GM19397 (cell line): ENCODE results near the gene GEMIN7.
A peak's percentile ranks its signal among the peaks of the same experiment; 100 is the strongest.

ENCODE experiments used
- ATAC-seq: cut with Tn5 transposase; IDR thresholded peaks from one replicate; pipeline ENCODE4 v1.9.1; 2021; ENCODE audit warnings: mild to moderate bottlenecking, moderate library complexity; ENCODE audit not compliant: unreplicated experiment

The GEMIN7 gene

DNA sequence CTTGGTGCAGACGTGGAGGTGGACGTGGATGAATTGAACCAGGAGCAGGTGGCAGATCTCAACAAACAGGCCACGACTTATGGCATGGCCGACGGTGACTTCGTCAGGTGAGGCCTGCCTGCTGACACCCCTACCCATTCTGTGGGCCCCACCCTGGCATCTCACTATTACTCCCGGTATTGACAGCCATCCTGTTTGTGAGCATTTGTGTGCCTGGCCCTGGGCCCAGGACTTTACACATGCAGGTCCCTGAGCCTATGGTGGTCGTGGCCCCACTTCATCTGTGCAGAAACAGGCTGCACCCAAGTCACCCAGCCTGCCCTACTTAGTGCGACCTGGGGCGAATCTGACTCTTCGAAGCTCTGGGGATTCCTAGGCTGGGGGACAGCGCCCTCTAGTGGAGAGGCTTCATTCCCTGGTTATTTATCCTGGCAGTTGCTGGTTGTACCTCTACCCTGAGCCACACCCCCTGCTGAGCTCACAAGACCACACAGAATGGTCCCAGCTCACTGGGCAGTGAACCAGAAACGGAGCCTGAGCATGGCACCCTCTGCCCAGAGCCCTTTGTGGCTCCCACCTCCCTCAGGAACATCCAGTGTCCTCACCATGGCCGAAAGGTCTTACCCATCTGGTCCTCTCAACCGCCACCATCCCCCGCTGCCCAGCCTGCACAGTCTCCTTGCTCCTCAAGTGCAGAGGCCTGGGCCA is 19.6 kb upstream of the GEMIN7 start:
- no peak for ATAC-seq

DNA sequence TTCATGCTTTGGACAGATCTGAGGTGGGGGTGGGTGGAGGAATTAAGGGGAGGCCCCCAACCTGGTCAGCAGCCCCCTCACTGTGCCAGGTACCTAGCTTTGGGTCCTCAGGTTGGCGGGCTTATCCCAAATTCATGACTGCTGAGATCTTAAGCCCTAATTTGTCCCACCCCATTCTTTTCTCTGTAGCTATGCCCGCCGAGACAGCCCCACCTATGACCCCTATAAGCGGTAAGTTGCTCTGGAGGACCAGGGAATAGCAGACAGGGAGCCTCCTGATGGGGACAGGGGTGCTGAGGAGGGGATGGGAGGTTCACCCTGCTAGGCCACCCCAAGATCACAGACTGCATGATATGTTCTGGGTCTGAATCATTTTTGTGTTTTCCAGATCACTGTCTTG is 17.1 kb upstream of the GEMIN7 start:
- ATAC-seq: no peak

DNA sequence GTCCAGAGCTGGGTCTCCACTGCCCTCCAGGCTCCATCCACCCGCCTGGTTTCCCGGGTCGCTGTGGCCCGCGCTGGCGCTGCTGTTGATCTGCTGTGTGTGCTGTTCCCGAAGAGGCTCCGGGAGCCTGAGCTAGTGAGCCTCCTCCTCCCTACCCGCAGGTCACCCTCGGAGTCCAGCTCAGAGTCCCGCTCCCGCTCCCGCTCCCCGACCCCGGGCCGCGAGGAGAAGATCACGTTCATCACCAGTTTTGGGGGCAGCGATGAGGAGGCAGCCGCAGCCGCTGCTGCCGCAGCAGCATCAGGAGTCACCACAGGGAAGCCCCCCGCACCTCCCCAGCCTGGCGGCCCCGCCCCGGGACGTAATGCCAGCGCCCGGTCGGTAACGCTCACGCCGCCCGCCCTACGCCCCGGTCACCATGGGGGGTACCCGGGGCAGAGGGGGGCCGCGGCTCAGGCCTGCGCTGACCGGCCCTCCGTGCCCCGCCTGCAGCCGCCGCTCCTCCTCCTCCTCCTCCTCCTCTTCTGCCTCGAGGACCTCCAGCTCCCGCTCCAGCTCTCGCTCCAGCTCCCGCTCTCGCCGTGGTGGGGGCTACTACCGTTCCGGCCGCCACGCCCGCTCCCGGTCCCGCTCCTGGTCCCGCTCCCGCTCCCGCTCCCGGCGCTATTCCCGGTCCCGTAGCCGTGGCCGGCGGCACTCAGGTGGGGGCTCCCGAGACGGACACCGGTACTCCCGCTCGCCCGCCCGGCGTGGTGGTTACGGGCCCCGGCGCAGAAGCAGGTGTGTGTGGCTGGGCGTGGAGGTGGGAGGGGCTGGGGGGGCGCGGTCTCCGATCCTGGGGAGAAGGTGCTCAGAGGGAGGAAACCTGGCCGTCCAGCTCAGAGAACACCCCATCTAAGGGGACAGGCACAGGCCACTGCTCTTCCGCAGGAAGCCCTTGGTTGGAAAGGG is 14.9 kb upstream of the GEMIN7 start:
- no peak for ATAC-seq

- ATAC-seq: no peak
Measured at GRCh38 chr19:45066921-45067661, 12.0 kb upstream of the GEMIN7 start.

- no peak for ATAC-seq
Measured at GRCh38 chr19:45068041-45068440, 11.0 kb upstream of the GEMIN7 start.

DNA sequence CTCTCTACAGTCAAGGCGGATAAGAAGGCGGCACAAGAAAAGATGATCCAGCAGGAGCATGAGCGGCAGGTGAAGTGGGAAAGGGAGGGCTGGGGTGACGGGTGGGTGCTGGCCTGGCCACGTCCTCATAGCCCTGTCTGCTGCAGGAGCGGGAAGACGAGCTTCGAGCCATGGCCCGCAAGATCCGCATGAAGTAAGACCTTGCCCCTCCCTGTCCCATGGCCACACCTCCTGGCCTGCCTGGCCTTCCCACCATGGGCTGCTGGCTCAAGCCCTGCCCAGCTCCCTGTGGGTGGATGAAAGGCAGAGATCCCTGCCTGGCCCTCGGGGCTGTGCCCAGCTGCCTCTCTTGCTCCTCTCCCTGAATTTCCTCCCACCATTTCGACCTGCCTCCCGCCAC is 10.0 kb upstream of the GEMIN7 start:
- ATAC-seq: no peak

DNA sequence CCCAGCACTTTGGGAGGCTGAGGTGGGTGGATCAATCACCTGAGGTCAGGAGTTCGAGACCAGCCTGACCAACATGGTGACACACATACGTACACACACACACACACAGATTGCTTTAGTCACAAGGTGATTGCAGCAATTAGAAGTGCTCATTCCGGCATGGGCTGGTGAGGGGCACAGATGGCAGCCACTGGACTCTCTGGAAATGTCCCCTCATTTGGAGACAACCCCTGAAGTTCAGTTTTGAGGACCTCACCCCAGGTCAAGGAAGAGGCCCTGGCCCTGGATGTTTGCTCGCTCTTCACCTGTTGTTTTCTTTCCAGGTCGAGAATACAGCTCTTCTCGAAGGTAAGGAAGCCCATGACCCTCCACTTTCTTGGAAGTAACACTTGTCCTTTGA is 8.8 kb upstream of the GEMIN7 start:
- ATAC-seq: no peak

GRCh38 chr19:45070861-45071544 is 8.1 kb upstream of the GEMIN7 start:
- no peak for ATAC-seq

GRCh38 chr19:45071545-45071938 is 7.5 kb upstream of the GEMIN7 start:
- no peak for ATAC-seq

GRCh38 chr19:45071969-45072790 is 6.9 kb upstream of the GEMIN7 start:
- no peak for ATAC-seq

- no peak for ATAC-seq
Measured at GRCh38 chr19:45074744-45075300, 4.2 kb upstream of the GEMIN7 start.

GRCh38 chr19:45075301-45076028 is 3.6 kb upstream of the GEMIN7 start:
- peak; percentile 55 for ATAC-seq

- ATAC-seq: peak; percentile 44
Measured at GRCh38 chr19:45076029-45076850, 2.8 kb upstream of the GEMIN7 start, which contains the start of gene ZNF296. Gene ZNF296 (minus strand): TSS chr19:45076478. CDS start chr19:45076373, 105 bp downstream.

DNA sequence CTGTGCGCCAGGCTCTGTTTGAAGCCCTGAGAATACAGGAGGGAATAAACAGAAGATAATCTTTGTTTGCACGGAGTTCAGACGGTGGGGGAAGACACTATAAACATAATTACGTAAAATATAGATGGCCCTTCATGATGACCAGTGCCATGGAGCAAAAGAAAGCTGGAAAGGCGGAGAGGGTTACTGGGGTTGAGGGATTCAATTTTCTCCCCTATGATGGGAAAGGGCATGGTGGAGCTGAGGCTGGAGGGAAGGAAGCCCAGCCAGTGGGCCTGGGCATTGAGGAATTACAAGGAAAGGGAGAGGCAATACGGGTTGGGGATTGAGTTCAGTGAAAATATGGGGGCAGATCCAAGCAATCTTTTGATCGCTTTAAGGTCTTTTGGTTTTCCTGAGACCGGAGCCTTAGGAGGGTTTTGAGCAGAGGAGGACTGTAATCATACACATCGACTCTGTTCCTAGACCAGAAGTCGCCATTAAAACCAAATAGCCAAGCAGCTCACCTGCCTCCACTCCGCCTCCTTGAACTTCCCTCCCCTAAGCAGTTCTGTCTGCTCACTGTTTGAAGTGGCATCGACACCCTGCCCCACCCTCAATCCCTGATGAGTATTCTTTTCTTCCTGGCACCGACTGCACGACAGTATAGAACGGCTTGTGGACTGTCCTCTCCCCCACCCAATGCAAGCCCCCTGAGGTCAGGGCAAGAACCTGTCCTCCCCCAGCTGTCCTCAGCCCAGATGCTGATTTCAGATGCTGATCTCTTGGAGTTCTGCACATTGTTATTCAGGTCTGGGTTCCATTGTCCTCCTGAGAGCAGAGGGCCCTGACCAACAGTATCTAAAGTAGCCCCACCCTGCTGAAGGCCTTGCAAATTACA is 2.0 kb upstream of the GEMIN7 start:
- no peak for ATAC-seq

- ATAC-seq: no peak
Measured at GRCh38 chr19:45078390-45079062, 534 bp upstream of the GEMIN7 start.

- no peak for ATAC-seq
Measured at GRCh38 chr19:45079911-45080370, 881 bp downstream of the GEMIN7 start.
